HG03469 (cell line): ENCODE results near the gene CD276.
"Not testable (repeated sequence)": the region's sequence is repeated elsewhere in the genome, so short reads cannot be mapped to it uniquely, and the experiment has no call there.

Experiments used
- ATAC-seq: cut with Tn5 transposase; IDR thresholded peaks from one replicate; pipeline ENCODE4 v1.9.1; 2021; ENCODE audit warnings: mild to moderate bottlenecking, moderate library complexity, moderate number of reproducible peaks; ENCODE audit not compliant: unreplicated experiment

The CD276 gene

DNA sequence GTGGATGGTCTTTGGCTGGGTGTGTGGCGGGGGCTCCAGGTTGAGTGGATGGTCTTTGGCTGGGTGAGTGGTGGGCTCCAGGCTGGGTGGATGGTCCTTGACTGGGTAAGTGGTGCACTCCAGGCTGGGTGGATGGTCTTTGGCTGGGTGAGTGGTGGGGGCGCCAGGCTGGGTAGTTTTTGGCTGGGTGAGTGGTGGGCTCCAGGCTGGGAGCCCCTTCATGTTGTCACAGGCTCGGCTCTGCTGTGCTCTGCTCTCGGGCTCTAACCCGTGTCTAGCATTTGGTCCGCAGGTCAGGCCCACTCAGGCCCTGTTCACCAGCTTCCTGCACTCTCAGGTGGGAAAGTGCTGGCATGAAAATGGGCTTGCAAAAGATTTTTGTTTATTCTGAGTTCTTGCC lies 25.1 kb downstream of the CD276 start:
- no peak for ATAC-seq

DNA sequence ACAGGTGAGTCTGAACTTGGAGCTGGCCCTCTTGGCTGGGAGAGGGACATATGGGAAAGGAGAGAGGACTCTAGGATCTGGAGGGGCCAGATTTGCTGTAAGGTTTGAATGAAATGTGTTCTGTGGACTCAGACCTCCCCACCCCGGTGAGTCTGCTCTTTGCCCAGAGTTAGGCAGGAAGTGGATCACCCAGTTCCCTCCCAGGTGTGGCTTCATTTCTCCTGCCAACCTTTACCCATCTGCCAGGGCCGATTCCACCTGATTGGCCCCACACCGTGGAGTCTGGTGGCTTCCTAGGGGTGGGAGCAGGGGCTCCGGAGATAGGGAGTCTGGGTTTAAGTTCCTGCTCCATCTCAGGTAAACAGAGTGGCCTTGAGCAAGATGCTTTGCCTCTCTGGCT lies 25.5 kb downstream of the CD276 start:
- no peak for ATAC-seq

DNA sequence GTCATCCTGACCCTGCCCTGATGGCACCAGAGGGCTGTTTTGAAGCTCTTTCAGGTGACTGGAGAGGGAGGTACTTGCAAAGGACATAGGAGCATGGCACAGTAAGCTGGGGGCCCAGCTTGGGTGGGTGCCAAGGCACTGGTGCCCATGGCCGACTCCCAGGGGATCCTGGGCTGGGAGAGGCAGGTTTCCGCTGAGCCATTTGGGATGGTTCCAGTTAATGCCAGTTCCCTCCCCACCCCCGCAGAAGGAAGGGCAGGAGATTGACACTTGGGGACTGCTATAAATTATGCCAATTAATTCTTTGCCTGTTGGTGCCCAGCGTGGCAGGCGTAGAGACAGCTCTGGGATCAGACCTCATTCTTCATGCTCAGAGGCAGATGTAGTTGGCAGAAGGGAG lies 26.1 kb downstream of the CD276 start:
- no peak for ATAC-seq

DNA sequence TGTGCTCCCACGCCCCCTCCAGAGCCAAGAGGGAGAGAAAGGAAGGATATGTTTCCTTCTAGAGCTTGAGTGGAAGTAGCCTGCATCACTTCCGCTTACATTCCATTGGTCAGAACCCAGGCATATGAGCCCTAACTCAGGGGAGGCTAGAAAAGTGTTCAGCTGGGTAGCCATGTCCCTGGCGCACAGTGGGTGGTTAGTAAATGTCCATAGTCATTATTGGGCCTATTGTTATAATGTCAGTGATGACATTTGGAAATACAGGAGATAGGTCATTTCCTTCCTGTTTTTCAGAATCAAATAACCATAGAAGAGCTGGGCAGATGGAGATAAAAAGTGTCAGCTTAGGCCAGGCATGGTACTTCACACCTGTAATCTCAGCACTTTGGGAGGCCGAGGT lies 27.3 kb downstream of the CD276 start:
- ATAC-seq, result no peak

DNA sequence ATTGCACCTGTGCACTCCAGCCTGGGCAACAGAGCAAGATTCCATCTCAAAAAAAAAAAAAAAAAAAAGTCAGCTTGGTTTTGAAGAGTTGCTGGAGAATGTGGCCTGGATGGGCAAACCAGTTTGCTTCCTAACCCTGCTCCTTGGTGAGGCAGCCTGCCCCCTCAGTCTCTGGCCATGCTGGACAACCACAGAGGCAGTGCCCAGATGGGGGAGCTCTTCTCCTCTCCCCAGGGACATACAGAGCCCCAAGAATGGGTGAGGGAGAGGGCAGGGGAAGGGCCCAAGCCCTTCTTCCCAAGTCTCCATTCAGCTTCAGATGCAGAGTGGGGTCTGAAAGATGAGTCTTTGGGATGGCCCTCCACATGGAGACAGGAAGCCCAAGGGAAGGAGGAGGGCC lies 27.9 kb downstream of the CD276 start:
- ATAC-seq, result no peak

DNA sequence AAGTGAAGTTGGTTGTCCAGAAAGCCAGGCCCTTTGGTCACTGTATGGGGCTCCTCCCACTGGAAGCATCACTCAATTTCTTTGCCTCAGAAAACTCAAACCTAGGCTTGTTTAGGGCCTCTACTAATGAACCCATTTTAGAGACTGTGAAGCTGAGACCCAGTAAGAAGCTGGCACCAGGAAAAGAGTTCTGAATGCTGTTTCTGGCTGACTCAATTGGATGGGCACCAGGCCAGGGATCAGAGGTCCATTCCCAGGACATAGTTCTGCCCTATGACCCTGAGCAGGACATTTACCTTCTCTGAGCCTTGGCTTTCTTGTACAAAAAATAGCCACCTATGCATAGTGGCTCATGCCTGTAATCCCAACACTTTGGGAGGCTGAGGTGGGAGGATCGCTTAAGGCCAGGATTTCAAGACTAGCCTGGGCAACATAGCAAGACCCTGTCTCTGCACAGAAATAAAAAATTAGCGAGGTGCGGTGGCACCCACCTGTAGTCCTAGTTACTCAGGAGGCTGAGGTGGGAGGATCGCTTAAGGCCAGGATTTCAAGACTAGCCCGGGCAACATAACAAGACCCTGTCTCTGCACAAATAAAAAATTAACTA lies 30.6 kb downstream of the CD276 start:
- no peak for ATAC-seq

DNA sequence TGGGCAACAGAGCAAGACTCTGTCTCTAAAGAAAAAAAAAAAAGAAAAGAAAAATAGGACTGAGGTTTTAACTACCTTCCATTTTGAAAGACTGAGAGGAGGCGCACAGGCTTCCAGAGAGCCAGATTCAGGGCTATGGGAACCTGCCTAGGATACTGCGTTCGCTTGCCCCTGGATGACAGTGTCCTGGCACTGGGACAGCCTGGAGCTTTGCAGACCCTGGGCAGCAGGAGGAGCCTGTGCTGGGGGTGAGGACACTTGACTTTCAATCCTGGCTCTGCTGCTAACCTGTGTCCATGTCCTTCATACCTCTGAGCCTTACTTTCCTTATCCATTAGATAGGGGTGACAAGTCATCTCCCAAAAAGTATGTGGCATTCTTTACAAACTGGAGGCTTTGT lies 31.2 kb downstream of the CD276 start:
- ATAC-seq, result no peak

DNA sequence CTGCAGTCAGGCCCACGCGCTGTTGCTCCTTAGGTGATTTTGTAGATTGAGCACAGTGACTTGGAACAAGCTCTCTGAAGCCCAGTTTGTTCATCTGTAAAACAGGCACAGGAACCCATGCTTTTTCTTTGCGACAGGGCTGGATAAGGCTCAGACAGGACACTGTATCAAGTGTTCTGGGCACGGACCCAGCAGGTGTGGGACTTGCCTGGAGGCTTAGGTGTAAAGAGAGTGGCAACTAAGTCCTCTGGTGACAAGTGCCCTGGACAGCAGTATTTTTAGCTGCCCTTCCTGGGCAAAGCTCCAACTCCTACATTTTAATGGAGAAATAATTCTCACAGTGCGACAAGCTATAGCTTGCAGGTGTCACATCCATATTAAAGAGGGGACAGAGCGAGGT lies 32.2 kb downstream of the CD276 start:
- no peak for ATAC-seq

DNA sequence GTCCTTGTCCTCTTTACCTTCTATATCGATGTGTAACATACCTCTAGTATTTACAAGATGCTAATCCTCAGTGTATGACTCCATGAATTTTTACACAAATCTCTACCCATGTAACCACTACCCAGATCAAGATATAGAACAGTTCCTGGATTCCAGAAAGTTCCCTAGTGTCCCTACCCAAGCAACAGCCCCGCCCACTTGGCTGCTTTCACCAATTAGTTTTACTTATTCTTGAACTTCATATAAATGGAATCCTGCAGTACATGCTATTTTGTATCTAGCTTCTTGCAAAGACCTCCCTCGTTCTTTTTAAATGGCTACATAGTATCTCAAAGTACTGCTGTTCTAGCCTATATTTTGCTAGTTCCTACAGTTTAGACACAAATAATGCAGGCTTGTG lies 33.0 kb downstream of the CD276 start:
- ATAC-seq, result no peak

DNA sequence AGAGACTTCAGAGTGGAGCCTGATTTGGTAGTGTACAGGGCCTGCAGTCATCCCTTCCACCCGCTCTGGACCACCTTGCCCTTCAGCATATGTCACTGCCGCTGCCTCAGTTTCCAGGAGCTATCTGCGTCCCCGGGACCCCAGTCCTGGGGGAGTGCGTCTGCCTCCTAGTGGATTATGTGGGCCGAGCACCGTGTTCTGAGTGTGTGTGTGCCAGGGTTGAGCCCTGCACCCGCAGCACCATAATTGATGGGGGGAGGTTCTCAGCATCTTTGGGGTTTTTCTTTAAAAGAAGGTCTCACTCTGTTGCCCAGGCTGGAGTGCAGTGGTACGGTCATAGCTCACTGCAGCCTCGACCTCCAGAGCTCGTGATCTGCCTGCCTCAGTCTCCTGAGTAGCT lies 33.6 kb downstream of the CD276 start:
- ATAC-seq, result no peak

DNA sequence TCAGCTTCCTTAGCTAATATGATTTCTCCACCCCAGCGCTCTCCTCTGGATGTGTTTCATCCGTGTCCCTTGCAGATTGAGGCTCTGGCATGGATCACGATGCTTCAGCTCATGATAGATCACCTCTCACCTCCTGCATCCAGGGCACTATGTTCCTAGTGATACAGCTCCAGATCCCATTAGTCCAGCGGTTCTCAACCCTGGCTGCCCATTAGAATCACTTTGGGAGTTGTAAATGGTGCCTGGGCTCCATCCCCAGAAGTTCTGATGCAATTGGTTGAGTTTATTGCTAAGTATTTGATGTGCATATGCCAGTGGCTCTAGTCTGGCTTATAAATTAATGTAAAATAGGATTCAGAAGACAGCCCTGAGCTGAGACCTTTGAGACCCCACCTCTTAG lies 34.5 kb downstream of the CD276 start:
- ATAC-seq, result no peak

DNA sequence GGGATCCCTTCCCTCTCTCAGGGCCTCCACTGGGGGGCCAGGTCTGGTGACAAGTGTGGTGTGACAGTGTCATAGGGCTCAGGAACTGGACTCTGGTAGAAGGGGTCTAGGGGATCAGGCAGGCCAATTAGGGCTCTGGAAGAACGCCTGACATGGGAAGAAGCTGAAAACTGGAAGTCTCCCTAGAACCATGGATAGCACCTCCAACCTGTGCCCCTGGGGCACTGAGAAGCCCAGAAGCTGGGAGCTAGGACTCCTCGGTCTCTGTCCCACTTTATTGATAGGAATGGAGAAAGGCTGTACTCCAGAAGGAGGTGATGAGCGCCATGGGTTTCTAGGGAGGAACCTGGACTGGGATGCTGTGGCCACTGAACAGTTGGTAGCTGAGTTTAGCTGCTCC lies 38.2 kb downstream of the CD276 start:
- ATAC-seq, result no peak

DNA sequence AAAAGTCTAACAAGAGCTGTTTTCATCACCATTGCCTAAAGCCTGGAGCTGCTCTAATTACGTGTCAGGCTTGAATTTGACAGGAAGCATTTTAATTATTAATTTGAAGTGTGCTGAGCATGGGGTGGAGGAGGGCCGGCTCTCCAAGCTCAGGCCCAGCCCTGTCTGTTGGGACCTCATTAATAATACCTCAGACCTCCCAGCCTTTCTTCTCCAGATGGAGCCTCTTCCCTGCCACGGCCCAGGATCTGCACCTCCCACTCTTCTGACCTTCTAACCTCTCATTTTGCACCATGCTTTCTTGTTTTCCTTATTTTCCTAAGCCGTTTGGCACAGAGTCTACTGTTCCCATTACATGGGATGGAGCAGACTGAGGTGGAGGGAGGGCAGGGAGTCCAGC lies 39.0 kb downstream of the CD276 start:
- no peak for ATAC-seq

DNA sequence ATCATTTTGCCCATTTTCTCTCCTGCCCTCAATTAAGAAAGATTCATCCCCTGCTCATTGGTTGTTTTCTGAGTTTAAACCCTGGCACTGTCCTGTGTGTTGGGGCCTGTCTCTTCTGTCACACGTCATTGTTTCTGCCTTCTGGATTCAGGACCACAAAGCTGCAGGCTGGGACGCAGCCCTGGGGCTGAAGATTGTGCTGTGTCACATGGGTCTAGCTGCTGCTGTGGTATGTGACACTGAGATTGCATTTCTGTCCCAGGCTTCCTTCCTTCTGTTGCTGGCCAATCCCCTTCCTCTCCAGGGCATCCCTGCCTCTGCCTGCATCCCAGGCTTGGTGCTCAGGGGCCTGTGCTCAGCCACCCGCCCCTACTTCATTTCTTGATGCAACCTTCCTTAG lies 40.0 kb downstream of the CD276 start:
- no peak for ATAC-seq

DNA sequence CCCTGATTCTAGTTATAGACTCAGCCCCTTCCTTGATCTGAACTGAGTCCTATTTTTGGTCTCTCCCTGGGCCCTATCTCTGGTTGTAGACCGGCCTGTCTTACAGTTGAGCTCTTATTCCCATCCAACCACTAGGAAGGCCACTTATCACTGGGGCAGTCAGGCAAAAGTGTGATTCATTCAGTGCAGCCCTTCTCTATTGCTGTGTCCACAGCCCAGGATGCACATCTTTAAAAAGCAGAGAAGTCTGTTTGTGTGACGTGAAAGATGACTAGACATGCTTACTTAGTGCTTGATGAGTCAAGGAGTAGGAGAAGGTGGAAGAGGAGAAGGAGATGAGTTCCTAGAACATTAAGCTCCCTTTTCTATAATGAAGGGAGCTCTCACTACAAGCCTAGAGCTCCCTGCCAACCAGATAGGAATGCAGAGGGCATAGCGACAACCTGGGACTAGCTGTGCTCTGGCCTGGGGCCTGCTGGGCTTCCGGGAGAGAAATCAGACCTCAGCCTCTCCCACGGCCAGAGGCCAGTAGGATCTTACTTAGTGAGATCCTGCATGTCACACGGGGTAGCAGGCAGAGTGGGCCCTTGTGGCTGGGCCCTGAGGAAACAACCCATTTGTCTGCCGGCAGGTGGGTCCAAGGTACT lies 43.3 kb downstream of the CD276 start:
- ATAC-seq, result no peak

DNA sequence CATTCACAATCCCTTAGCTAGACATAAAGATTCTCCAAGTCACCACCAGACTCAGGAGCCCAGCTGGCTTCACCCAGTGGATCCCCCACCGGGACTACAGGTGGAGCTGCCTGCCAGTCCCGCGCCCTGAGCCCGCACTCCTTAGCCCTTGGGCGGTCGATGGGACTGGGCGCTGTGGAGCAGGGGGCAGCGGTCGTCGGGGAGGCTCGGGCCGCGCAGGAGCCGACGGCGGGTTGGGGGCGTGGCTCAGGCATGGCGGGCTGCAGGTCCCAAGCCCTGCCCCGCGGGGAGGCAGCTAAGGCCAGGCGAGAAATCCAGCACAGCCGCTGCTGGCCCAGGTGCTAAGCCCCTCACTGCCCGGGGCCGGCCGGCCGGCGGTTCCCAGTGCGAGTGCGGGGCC lies 47.9 kb downstream of the CD276 start:
- ATAC-seq, result not testable (repeated sequence)

DNA sequence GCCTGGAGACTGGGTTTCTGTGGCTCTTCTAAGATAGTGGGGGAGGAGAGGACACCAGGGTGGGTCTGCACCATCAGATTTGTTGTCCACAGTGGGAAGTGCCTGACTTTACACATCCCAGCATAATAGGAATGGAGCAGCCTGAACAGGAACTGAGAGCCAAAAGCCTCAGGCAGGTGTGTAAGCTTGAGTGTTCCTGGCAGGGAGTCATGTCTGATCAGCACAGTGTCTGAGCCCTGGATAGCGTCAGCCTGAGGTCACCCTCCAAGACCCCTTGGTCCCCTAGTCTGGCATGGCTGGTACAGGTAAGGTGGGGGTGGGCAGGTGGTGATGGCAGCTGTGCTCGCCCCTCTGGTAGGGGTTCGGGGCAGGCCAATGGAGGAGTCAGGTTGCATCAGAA lies 48.7 kb downstream of the CD276 start:
- no peak for ATAC-seq

DNA sequence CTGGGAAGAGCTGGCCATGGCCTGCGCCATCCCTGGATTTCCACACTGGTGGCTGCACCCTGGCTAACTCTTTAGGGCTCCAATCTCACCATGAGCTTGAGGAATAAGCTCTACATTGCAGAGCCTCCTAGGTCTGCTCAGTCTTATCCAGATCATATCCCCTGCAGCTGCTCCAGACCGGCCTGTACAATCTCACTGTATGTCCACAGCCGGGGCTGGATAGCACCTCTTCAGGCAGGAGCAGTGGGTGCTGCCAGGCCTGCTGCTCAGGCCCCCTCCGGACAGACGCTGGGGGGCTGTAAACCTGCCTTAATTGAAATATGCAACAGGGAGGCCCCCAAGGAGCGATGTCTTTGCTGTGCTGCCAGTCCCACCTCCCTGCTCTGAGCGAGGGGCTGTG lies 53.4 kb downstream of the CD276 start:
- no peak for ATAC-seq

DNA sequence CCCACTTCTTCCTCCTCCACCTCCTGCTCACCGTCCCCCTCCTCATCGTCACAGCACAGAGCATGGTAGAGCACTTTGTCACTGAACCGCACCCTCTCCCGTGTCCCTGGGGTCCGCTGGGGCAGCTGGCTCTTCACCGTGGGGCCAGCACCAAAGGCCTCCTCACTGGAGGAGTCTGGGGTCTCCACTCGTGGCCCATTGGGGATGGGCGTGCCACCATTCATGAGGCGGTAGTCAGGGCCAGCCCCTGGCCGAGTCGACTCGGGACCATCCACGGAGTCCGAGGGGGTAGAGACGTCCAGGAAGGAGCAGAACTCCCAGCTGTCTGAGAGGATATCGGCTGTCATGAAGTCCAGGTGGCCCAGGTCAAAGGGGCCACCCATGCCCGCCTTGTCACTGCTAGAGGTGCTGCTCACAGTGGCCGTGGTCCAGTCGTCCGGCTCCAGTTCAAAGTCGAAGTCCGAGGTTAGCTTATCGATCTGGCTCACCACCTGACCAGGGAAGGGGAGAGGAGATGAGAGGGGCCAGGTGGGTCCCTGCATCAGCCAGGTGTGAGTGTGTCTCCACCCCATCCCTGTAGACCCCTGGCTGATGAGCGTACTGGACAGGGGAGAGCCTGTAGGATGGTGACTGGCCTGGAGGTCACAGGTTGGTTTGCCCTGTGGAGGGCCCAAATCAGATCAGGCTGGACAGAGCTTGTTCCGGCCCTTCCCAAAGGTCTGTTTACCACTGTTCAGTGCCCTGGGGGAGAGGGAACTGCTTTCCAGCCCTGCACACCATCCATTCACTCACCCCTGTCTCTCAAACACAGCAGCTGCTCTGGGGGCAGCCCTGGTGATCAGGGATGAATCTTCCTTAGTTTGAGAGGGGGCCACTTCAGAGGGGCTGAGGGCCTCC lies 56.2 kb downstream of the CD276 start:
- no peak for ATAC-seq

DNA sequence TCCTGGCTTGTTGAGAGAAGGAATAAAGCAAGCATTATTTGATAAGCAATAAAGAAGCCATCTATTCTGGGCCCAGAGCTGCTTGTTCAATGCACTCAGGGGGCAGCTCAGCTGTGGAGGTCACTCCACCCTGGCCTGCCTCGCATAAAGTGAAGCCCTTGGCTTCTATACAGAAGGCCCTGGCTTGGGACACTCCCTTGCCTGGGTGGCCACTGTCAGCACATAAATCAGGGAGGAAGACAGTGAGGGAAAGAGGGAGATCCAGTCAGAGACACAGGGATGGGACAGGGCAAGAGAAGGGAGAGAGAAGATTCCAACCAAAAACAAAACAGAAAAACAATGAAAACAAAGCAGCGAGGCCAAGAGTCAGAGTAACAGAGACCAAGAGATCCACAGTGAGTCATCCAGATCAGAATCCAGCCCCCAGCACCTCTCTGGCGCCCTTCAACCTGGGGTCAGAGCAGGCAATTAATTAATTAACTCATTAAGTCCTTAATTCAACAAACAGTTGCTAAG lies 57.2 kb downstream of the CD276 start:
- ATAC-seq, result no peak

DNA sequence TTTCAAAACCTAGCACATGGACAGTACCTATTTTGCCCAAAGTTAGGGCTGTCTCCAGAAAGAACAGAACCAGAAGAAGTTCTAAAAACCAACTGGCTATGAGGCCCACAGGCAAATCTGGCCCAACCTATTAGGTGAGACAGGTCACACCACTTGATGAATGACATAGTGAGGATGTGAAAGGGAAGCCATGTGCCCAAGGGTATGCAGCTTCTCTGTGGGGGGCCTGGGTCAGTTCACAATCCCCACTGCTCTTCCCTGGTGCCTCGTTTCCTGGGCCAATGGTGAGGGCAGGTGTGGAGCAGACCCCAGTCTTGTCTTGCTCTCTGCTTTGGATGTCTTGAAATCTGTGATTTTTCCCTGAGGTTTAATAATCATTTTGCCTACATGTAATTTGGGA lies 60.1 kb downstream of the CD276 start:
- ATAC-seq, result no peak

DNA sequence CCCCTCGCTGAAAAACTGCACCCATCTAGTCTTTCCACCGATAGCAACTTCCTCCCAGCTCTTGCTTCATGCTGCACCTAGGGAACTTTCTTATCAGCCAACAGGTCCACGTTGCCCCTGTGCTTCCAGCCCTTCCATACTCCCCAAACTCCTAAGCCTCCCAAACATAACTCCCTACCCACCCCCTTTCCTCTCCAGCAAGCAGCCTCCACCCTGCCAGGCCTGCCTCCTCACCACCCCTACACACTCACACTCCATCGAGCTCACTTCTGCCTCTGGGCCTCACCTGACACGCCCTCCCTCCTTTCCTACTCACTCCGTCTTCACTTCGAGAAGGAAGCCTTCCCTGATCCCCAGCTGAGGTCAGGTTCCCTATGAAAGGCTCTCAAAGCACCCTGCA lies 60.9 kb downstream of the CD276 start:
- ATAC-seq, result no peak
